ENCODE data around the gene NID1. TPM values are rescaled to one million over a fixed set of nuclear protein-coding genes. Genes with fewer than 3 reads are reported as not detected.

The NID1 gene
- total RNA-seq, 5 donors from 2014 or later (not counting 1 experiment from before 2014, with no cell fraction given): 0.05 to 0.50 (median 0.34) TPM; not detected in 1

DNA sequence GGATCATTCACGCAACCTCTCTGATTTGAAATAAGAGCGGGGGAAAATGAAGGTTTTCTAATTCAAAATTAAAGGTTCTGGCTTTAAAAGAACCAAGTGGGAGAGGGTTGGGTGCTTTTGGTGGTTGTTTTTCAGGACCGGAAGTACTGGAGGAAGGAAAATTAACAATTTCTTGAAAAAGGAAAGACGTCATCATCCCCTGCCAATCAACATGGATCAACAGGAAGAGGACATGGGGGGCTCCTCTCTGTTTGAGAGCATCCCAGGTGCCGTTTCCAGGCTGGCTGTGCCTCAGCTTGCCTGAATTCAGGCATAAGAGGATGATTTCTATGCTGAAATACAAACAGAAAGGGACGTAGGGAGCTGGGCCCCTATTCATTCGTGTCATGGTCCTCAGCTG is 21.6 kb upstream of the NID1 start:
- CTCF ChIA-PET: no interaction called here
- H3K36me3 Mint-ChIP-seq: no peaks in the 10 kb centered on the region

DNA sequence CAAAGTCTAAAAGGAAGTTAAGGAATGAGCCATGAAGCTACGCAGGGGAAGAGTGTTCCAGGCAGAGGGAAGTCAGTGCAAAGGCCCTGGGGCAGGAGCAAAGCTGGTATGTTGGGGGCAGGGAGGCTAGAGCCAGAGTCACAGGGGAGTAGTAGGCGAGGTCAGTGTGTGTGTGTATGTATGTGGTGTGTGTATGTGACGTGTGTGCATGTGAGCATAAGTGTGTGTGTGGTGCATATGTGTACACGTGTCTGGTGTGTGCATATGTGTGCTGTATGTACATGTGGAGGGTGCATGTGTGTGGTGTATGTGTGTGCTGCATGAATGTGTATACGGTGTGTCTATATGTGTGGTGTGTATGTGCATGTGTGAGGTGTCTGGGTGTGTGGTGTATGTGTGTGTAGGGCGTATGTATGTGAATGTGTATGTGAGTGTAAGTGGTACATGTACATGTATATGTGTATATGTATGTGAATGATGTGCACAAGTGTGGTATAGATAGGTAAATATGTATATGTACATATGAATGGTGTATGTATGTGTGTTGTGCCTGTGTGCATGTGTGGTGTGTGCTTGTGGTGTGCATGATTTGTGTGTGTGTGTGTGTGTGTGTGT is 20.8 kb upstream of the NID1 start:
- CTCF ChIA-PET: no interaction called here

More for the DNA sequence above, 21.6 kb upstream of the NID1 start:
- no peak for ATAC-seq (replicated peaks in 1 of 4)
- peaks cover 3 to 5% of the 10 kb centered on the region in 2 donors for H3K27me3 Mint-ChIP-seq
- 67% methylated on average over 2 of the region's 7 CpGs for WGBS (ENCODE audit: insufficient coverage)
- no peaks in the 10 kb centered on the region for H3K4me1 Mint-ChIP-seq
- H3K27ac Mint-ChIP-seq: no peak overlapping the region
- Histone ChIP-seq H3K9me3 (no peaks in the 10 kb centered on the region), H3K27ac (ENCODE audit: low read length) (no peak overlapping the region), H3K4me3 (ENCODE audit: control insufficient read depth in 1 of 2, extremely low read depth in 1 of 2, low read length in 1 of 2) (no peak overlapping the region), H3K4me1 (ENCODE audit: control insufficient read depth in 1 of 2, extremely low read depth in 1 of 2, insufficient read depth in 2 of 2, low read length in 2 of 2) (no peaks in the 10 kb centered on the region), H3K27me3 (replicated peaks in 1 of 2; ENCODE audit: control insufficient read depth in 2 of 2, extremely low read depth in 1 of 2, insufficient read depth in 2 of 2, low read length in 1 of 2) (peaks cover 0 to 12% of the 10 kb centered on the region in 2 experiments), H3K36me3 (ENCODE audit: control insufficient read depth in 2 of 2, extremely low read depth in 1 of 2, insufficient read depth in 1 of 2, low read length in 1 of 2) (no peaks in the 10 kb centered on the region)
- no peak overlapping the region for H3K4me3 Mint-ChIP-seq
- no peak for DNase-seq
- no peaks in the 10 kb centered on the region for H3K9me3 Mint-ChIP-seq
- POLR2A ChIA-PET: interaction anchor here in 1 of 2 donors (0.6 kb wide), 1 partner anchor 70 kb away, joined by 4 read pairs; no protein-coding TSS in a partner anchor

DNA sequence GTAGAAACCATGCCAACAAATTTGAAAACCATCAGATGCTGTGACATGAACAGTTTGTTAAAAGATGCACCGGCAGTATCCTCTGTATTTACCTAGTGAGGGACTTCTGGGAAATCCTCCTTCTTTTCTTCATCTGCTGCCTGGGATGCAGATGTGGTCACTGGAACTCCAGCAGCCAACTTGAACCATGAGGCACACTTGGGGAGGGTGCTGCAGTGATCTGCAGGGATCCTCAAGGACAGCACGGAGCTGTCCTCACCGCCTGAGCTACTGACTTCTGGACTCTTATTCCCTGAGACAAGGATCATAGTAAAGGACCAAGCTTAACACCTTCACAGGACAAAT is 19.5 kb upstream of the NID1 start:
- ChIA-PET POLR2A (no interaction called here), CTCF (no interaction called here)
- Mint-ChIP-seq H3K36me3 (no peaks in the 10 kb centered on the region), H3K27me3 (peaks cover 0 to 3% of the 10 kb centered on the region in 2 donors), H3K4me1 (no peaks in the 10 kb centered on the region), H3K4me3 (no peak overlapping the region), H3K9me3 (no peaks in the 10 kb centered on the region), H3K27ac (no peak overlapping the region)
- no peaks in the 10 kb centered on the region for H3K36me3 ChIP-seq (ENCODE audit: control insufficient read depth in 2 of 2, extremely low read depth in 1 of 2, insufficient read depth in 1 of 2, low read length in 1 of 2)
- no peak overlapping the region for H3K27ac ChIP-seq (ENCODE audit: low read length)
- no peak for ATAC-seq (replicated peaks in 1 of 4)
- peaks cover 0 to 12% of the 10 kb centered on the region in 2 experiments for H3K27me3 ChIP-seq (replicated peaks in 1 of 2; ENCODE audit: control insufficient read depth in 2 of 2, extremely low read depth in 1 of 2, insufficient read depth in 2 of 2, low read length in 1 of 2)
- H3K4me3 ChIP-seq (ENCODE audit: control insufficient read depth in 1 of 2, extremely low read depth in 1 of 2, low read length in 1 of 2): no peak overlapping the region
- DNase-seq: no peak
- no CpG with 5 or more reads among the region's 3 CpGs for WGBS (ENCODE audit: insufficient coverage)
- no peaks in the 10 kb centered on the region for H3K4me1 ChIP-seq (ENCODE audit: control insufficient read depth in 1 of 2, extremely low read depth in 1 of 2, insufficient read depth in 2 of 2, low read length in 2 of 2)
- no peaks in the 10 kb centered on the region for H3K9me3 ChIP-seq

More for the DNA sequence above, 20.8 kb upstream of the NID1 start:
- H3K27me3 ChIP-seq (replicated peaks in 1 of 2; ENCODE audit: control insufficient read depth in 2 of 2, extremely low read depth in 1 of 2, insufficient read depth in 2 of 2, low read length in 1 of 2): peaks cover 0 to 12% of the 10 kb centered on the region in 2 experiments
- 88% methylated on average over 6 of the region's 6 CpGs for WGBS (ENCODE audit: insufficient coverage)
- H3K27ac Mint-ChIP-seq: no peak overlapping the region
- no peak overlapping the region for H3K4me3 Mint-ChIP-seq
- H3K4me1 Mint-ChIP-seq: no peaks in the 10 kb centered on the region
- H3K36me3 Mint-ChIP-seq: no peaks in the 10 kb centered on the region
- DNase-seq (no peak), ATAC-seq (replicated peaks in 1 of 4) (no peak)
- H3K27ac ChIP-seq (ENCODE audit: low read length): no peak overlapping the region
- no peaks in the 10 kb centered on the region for H3K36me3 ChIP-seq (ENCODE audit: control insufficient read depth in 2 of 2, extremely low read depth in 1 of 2, insufficient read depth in 1 of 2, low read length in 1 of 2)
- H3K27me3 Mint-ChIP-seq: peaks cover 3 to 4% of the 10 kb centered on the region in 2 donors
- H3K4me1 ChIP-seq (ENCODE audit: control insufficient read depth in 1 of 2, extremely low read depth in 1 of 2, insufficient read depth in 2 of 2, low read length in 2 of 2): no peaks in the 10 kb centered on the region
- no peaks in the 10 kb centered on the region for H3K9me3 Mint-ChIP-seq
- H3K9me3 ChIP-seq: no peaks in the 10 kb centered on the region
- POLR2A ChIA-PET: no interaction called here
- H3K4me3 ChIP-seq (ENCODE audit: control insufficient read depth in 1 of 2, extremely low read depth in 1 of 2, low read length in 1 of 2): no peak overlapping the region

DNA sequence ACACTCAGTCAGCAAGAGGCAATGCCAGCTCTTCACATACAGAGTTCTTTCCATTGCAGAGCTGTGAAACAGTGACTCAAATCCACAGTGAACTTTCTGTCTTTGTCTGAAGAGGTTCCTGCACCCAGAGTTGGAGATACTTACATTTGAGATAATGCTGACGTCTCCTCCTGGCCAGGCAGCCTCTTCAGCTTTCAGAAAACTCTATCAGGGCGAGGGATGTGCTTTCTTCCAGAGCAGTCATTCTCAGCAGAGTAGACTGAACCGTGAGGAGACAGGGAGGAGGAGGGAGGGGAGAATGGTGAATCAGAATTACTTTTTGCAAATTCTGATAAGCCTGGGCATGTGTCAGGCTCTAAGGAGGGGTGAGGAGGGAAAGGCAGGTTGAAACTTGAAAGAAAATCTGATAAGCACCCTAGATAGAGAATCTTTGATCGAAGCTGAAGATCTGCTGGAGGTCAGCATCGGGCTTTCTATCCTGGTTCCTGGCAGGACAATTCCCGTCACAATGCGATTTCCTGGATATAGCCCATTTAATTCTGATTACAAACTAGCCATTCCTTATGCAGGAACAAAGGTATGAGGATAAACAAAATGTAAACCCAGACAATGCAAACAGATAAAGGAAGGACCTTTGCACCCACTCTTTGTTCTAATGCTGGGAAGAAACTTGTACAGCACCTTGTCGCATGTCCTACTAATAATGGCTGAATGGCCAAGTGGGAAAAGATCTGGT is 18.9 kb upstream of the NID1 start:
- CTCF ChIA-PET: interaction anchor here (0.5 to 0.7 kb wide), 2 partner anchors 109 to 944 kb away, joined by 3 read pairs; no protein-coding TSS in a partner anchor
- WGBS (ENCODE audit: insufficient coverage): 47% methylated on average over 4 of the region's 8 CpGs
- ATAC-seq (replicated peaks in 1 of 4) (no peak), DNase-seq (no peak)
- H3K4me3 ChIP-seq (ENCODE audit: control insufficient read depth in 1 of 2, extremely low read depth in 1 of 2, low read length in 1 of 2): no peak overlapping the region
- H3K27me3 ChIP-seq (replicated peaks in 1 of 2; ENCODE audit: control insufficient read depth in 2 of 2, extremely low read depth in 1 of 2, insufficient read depth in 2 of 2, low read length in 1 of 2): peaks cover 0 to 8% of the 10 kb centered on the region in 2 experiments
- Mint-ChIP-seq H3K27me3 (peaks cover 0 to 3% of the 10 kb centered on the region in 2 donors), H3K9me3 (no peaks in the 10 kb centered on the region), H3K36me3 (no peaks in the 10 kb centered on the region), H3K27ac (no peak overlapping the region), H3K4me3 (no peak overlapping the region), H3K4me1 (no peaks in the 10 kb centered on the region)
- H3K36me3 ChIP-seq (ENCODE audit: control insufficient read depth in 2 of 2, extremely low read depth in 1 of 2, insufficient read depth in 1 of 2, low read length in 1 of 2): no peaks in the 10 kb centered on the region
- no peaks in the 10 kb centered on the region for H3K9me3 ChIP-seq
- no peaks in the 10 kb centered on the region for H3K4me1 ChIP-seq (ENCODE audit: control insufficient read depth in 1 of 2, extremely low read depth in 1 of 2, insufficient read depth in 2 of 2, low read length in 2 of 2)
- POLR2A ChIA-PET: no interaction called here
- no peak overlapping the region for H3K27ac ChIP-seq (ENCODE audit: low read length)

DNA sequence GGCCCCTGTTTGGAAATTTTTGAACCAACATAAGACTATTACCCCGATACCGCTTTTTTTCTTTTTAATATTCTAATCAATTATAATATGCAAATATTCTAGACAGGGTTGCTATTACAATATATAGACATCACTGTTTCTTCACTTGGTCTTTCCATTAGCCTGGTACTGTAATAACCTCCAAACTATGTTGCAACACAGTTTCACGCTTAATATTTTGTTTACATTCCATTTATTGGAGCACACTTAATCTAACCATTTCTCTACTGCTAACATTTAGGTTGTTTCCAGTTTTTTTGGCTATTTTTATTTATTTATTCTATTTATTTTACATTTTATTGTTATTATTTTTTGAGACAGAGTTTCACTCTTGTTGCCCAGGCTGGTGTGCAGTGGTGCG is 17.6 kb upstream of the NID1 start:
- DNase-seq (no peak), ATAC-seq (replicated peaks in 1 of 4) (no peak)
- peaks cover 0 to 5% (median 0%) of the 10 kb centered on the region in 3 donors for H3K9me3 Mint-ChIP-seq
- no peaks in the 10 kb centered on the region for H3K9me3 ChIP-seq
- no CpG with 5 or more reads among the region's 4 CpGs for WGBS (ENCODE audit: insufficient coverage)
- H3K4me3 Mint-ChIP-seq: no peak overlapping the region
- H3K4me1 ChIP-seq (ENCODE audit: control insufficient read depth in 1 of 2, extremely low read depth in 1 of 2, insufficient read depth in 2 of 2, low read length in 2 of 2): no peaks in the 10 kb centered on the region
- ChIA-PET CTCF (no interaction called here), POLR2A (interaction anchor here in 1 of 2 donors (0.6 kb wide), 1 partner anchor 12 kb away, joined by 3 read pairs; no protein-coding TSS in a partner anchor)
- peaks cover 0 to 3% of the 10 kb centered on the region in 2 experiments for H3K27me3 ChIP-seq (replicated peaks in 1 of 2; ENCODE audit: control insufficient read depth in 2 of 2, extremely low read depth in 1 of 2, insufficient read depth in 2 of 2, low read length in 1 of 2)
- H3K27ac Mint-ChIP-seq: no peak overlapping the region
- H3K36me3 Mint-ChIP-seq: no peaks in the 10 kb centered on the region
- H3K36me3 ChIP-seq (ENCODE audit: control insufficient read depth in 2 of 2, extremely low read depth in 1 of 2, insufficient read depth in 1 of 2, low read length in 1 of 2): no peaks in the 10 kb centered on the region
- no peak overlapping the region for H3K4me3 ChIP-seq (ENCODE audit: control insufficient read depth in 1 of 2, extremely low read depth in 1 of 2, low read length in 1 of 2)
- H3K27ac ChIP-seq (ENCODE audit: low read length): no peak overlapping the region
- H3K27me3 Mint-ChIP-seq: no peaks in the 10 kb centered on the region
- no peaks in the 10 kb centered on the region for H3K4me1 Mint-ChIP-seq

DNA sequence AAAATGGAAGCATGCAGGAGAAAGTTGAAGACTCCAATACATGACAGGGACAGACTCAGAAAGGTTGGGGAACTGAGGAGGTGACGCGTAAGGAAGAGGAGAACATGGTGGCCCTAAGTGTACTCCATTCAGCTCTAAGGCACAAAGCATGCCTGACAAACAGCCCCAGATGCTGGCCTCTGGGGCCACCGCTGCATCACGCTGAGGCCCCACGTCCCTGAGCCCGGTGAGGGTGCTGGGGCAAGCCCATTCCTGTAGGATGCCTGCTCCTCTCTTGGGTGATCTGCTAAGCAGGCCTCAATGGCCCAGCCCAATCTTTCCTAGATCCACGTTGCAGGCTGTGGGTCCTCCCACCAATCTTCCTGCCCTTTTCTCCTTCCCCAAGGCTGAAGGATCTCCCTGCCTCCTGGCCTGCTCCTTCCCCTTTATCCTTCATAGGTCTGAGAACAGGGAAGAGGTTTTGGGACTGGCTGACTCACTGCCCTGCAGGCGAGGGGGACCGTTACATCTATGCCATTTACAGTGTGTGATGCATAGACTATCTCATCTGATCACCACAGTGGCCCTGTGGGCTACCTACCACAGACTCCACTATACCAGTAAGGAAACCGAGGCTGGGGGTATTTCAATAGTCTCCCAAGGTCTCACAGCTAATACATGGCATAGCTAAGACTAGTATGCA is 16.8 kb upstream of the NID1 start:
- 89% methylated on average over 7 of the region's 10 CpGs for WGBS (ENCODE audit: insufficient coverage)
- H3K4me3 ChIP-seq (ENCODE audit: control insufficient read depth in 1 of 2, extremely low read depth in 1 of 2, low read length in 1 of 2): no peak overlapping the region
- H3K36me3 ChIP-seq (ENCODE audit: control insufficient read depth in 2 of 2, extremely low read depth in 1 of 2, insufficient read depth in 1 of 2, low read length in 1 of 2): no peaks in the 10 kb centered on the region
- ATAC-seq (replicated peaks in 1 of 4) (no peak), DNase-seq (no peak)
- H3K4me1 ChIP-seq (ENCODE audit: control insufficient read depth in 1 of 2, extremely low read depth in 1 of 2, insufficient read depth in 2 of 2, low read length in 2 of 2): no peaks in the 10 kb centered on the region
- H3K27me3 ChIP-seq (replicated peaks in 1 of 2; ENCODE audit: control insufficient read depth in 2 of 2, extremely low read depth in 1 of 2, insufficient read depth in 2 of 2, low read length in 1 of 2): no peaks in the 10 kb centered on the region
- Mint-ChIP-seq H3K4me3 (no peak overlapping the region), H3K36me3 (no peaks in the 10 kb centered on the region), H3K27ac (no peak overlapping the region), H3K9me3 (peaks cover 0 to 5% (median 0%) of the 10 kb centered on the region in 3 donors), H3K27me3 (no peaks in the 10 kb centered on the region), H3K4me1 (no peaks in the 10 kb centered on the region)
- CTCF ChIA-PET: no interaction called here
- no peak overlapping the region for H3K27ac ChIP-seq (ENCODE audit: low read length)
- H3K9me3 ChIP-seq: no peaks in the 10 kb centered on the region
- POLR2A ChIA-PET: no interaction called here

Data from T-cell (primary cell).